IPS DF 4.7 (cell line): ENCODE data around the gene ROR2.

Source experiments
- DNase-seq: peaks from one replicate; pipeline ENCODE4 v3.0.0-alpha.2; 2013; ENCODE audit warnings: low spot score; ENCODE audit errors: extremely low read depth

The ROR2 gene

GRCh38 chr9:91753711-91754110, 196.3 kb downstream of the ROR2 start:
- DNase-seq = no peak

DNA sequence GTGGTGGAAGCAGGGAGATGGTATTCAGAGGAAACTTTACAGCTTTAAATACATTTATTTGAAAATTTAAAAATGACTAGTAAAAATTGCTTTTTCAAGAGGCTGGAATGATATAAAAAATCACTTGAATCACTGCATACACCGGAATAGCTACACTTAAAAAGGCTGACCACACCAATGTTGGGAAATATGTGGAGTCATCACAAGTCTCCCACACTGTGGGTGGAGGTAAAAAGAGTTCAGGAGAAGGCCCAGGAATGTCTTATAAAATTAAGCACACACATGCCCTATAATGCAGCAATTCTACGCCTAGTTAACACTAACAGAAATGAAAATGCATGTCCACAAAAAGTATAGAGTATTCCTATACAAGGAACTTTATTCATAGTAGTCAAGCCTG, 198.1 kb downstream of the ROR2 start:
- no peak for DNase-seq

DNA sequence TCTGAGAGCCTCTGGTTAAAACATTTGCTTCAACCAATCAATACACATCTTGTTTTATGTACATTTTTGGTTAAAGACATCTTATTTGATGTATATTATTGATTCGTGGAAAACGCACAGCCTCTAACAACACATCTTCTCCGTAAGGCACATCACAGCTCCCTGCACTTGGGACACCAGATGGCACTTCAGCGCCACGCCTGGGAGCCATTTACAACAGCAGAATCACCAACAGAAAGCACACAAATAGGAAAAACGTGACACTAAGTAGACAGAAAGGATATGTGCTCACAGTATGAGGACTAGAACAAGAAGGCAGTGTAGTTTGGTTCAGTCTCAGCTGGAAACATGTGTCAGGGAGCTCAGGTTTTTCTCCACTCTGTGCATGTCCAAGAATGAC, 199.7 kb downstream of the ROR2 start:
- DNase-seq = no peak

GRCh38 chr9:91746904-91747303, 203.1 kb downstream of the ROR2 start:
- no peak for DNase-seq

GRCh38 chr9:91746357-91746756, 203.7 kb downstream of the ROR2 start:
- DNase-seq = no peak

DNA sequence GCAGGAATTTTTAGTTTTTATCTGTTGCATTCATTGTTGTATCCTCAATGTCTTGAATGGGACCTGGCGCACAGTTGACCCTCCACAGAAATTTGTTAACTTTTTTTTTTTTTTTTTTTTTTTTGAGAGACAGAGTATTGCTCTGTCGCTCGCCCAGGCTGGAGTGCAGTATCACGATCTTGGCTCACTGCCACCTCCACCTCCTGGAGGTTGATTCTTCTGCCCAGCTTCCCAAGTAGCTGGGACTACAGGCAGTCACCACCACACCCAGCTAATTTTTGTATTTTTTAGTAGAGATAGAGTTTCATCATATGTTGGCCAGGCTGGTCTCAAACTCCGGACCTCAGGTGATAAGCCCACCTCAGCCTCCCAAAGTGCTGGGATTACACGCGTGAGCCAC, 205.9 kb downstream of the ROR2 start:
- no peak for DNase-seq

DNA sequence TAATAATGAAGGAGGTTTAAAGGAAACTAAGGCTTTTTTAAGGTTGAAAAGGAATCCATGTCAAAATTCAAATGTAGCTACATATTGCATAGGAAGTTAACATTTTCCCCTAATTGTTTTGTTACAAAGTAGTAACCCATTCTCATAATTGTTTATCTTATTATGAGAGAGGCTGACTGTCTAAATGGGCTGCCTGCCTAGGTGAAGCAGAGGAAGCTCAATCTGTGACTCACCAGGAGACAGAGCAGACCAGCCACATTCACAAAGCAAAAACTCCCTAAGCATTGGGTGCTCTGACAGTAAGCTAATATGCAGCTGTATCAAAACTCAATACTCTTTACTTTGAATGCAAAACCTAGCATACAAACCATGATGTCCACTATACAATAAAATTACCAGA, 208.5 kb downstream of the ROR2 start:
- no peak for DNase-seq

DNA sequence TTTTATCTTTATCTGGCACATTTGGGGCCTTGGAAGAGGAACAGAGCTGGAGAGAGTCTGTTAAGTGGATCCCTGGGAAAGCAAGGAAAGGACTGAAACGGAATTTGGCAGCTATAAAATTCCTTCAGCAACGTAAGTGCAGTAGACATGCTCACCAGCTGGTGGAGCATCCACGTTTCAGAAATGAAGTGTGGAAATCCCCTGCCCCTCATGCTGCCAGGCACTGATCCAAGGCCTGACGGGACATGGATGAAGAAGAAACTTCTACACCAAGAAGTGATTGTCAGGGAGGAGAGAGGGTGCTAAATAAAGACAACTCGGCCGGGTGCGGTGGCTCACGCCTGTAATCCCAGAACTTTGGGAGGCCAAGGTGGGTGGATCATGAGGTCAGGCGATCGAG, 209.3 kb downstream of the ROR2 start:
- DNase-seq = no peak

GRCh38 chr9:91736898-91737601, 213.0 kb downstream of the ROR2 start:
- no peak for DNase-seq

GRCh38 chr9:91736311-91736710, 213.7 kb downstream of the ROR2 start:
- no peak for DNase-seq

DNA sequence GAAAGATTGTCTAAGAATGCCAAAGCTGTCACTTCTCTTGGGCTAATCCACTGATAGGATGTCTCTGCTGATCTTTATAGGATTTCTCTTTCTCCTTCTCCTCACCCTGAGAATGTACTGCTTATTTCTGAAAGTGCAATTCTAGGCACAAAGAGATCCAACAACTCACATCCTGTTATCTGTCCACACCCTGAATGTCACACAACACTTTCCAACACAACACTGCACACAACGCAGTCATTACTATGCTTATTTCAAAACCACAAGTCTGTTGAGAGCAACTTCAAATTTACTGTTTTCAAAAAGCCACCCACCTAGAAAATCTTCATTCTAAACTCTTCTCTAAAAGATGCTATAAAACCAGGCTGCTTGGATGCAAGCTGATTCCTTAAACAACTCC, 215.0 kb downstream of the ROR2 start:
- no peak for DNase-seq

DNA sequence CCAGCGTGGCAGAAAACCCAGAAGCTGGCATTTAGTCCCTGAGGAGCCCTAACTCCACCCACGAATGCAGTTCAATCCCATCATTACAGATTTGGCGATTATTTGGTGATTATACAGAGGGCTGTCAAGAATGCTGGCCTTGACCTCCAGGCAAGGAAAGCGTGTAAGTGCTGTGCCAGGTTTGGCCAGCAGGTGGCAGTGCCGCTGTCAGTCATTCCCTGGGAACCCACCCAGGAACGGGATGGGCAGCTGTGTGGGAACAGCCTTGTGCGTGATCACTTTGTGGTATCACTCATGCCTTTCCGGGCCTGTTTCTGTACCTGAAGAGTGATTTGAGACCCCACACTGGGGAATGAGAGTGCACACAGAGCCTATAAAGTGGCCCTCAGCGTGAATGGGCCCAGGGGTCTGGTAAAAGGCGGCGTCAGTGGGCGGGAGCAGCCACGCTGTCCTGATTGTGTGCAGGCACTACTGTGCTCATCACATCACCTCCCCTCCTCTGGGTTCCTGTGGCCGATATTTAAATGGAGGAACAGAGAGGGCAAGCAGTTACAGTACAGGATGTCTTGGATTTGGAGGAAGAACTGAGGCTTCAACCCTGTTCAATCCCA, 215.6 kb downstream of the ROR2 start:
- no peak for DNase-seq

DNA sequence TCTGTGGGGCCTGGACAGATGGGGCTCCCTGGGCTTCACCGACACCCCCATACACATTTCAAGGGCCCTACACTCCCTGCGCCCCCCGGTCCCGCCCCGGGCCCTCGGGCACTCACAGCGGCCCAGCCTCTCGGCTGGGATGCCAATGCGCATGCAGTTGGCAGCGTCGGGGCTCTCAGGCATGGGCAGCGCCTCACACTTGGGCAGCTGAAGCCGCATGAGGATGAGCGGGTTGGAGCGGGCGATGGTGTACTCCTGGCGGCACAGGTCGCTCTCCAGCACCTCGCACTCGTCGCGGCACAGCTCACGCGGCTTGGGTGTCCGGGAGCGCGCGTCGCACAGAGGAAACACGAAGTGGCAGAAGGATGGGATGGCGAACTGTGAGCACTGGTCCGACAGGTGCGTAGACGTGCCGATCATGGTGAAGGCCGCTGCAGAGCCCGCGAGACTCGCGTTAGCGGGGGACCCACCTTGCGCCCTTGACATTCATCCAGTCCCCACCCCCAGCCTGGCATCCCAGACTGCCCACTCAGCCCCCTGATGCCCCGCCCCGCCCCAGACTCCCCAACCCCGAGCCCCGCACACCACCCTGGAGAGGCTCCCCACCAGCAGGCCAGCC, 216.9 kb downstream of the ROR2 start:
- no peak for DNase-seq

GRCh38 chr9:91732187-91733005, 217.6 kb downstream of the ROR2 start:
- DNase-seq = no peak

DNA sequence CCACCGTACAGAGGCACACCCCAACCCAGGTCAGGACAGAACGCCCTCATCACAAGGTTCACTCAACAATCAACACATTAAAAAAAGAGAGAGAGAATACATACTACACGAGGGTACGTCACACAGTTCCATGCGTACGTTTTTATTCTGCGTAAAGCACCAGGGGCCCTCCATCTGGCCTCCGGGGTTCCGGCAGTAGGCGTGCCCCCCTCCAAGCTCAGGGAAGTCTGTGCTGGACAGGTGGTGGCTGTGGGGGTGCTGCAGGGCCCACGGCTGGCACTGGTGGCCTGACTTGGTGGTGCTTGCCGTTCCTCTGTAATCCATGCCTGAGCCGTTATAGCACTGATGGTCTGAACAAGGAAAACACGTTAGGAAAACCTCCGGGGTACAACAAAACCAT, 219.2 kb downstream of the ROR2 start:
- DNase-seq = no peak

DNA sequence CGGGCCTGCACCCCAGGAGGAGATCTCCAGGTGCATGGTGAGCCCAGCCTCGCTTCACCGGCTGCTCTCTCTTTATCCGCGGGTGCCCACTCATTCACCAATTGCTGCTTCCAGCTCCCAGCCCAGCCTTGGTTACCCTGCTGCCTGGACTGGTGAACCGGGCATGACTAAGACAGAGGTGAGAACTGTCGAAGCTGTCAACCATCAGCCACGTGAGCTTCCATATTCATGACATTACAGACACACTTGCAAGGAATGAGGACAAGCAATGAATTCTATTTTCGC, 220.5 kb downstream of the ROR2 start:
- DNase-seq = no peak

- DNase-seq = no peak
These were observed 222.1 kb downstream of the ROR2 start for GRCh38 chr9:91727972-91728371.

- DNase-seq = no peak
These were observed 222.6 kb downstream of the ROR2 start for GRCh38 chr9:91727316-91727861.

DNA sequence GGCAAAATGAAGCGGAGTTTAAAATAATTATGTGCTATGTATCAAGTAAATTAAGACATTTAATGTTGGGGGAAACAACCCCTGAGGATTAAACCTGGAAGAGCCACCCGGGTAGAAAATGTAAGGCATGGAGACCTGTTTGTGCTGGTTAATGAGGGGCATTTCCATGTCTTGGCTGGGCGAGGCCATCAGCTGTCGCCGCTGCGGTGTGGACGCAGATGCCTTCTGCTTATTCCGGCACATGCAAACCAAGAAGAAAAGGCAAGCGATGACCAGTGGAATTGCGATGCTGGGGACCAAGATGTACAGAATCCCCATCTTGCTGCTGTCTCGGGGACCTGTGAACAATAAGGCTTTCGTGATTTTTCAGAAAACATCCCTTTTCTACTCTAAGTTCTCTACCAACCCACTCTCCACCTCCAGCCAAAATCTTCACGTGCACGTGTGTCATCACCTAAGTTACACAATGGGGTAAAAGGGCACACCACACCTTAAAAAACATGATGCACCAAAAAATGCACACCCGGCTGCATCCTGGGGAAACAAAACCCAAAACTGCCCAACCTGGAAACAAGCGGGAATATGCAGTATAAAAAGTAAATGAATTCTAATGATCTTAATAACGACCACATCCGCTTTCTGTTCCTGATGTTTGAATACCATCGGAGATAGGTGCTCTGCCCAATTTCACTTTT, 223.5 kb downstream of the ROR2 start:
- DNase-seq = no peak

GRCh38 chr9:91725651-91726050, 224.4 kb downstream of the ROR2 start:
- DNase-seq = no peak
